RWPE2 (cell line): ENCODE measurements around the gene OR2T12.

Experiments
- ATAC-seq: fragments of 200-7000 bp; cut with Tn5 transposase; 3 replicates; pipeline ENCODE4 v1.9.1; 2021; ENCODE audit warnings: low read depth
- DNase-seq: peaks from one replicate; pipeline ENCODE4 v3.0.0-alpha.2; 2020; ENCODE audit warnings: low spot score
- H3K27ac ChIP-seq: fragments of 450-650 bp; 2 replicates; pipeline ENCODE4 v1.5.1; 2017; ENCODE audit warnings: mild to moderate bottlenecking; ENCODE audit not compliant: poor library complexity, severe bottlenecking
- H3K27me3 ChIP-seq: fragments of 250-450 bp; sonication (Bioruptor Pico); 2 replicates; pipeline ENCODE4 v1.5.1; 2021; ENCODE audit warnings: mild to moderate bottlenecking, moderate library complexity; ENCODE audit not compliant: insufficient read depth, poor library complexity, severe bottlenecking
- H3K36me3 ChIP-seq: fragments of 250-450 bp; sonication (Bioruptor Pico); 2 replicates; pipeline ENCODE4 v1.5.1; 2020; ENCODE audit warnings: low read depth, mild to moderate bottlenecking, moderate library complexity
- H3K4me1 ChIP-seq: fragments of 250-450 bp; sonication (Bioruptor Pico); 2 replicates; pipeline ENCODE4 v1.5.1; 2021; ENCODE audit warnings: mild to moderate bottlenecking, moderate library complexity; ENCODE audit not compliant: insufficient read depth, poor library complexity, severe bottlenecking
- H3K4me3 ChIP-seq: fragments of 250-450 bp; sonication (Bioruptor Pico); 2 replicates; pipeline ENCODE4 v1.5.1; 2021; ENCODE audit warnings: mild to moderate bottlenecking, moderate library complexity; ENCODE audit not compliant: severe bottlenecking
- H3K9me3 ChIP-seq: fragments of 250-450 bp; sonication (Bioruptor Pico); 2 replicates; pipeline ENCODE4 v1.5.1; 2021; ENCODE audit warnings: mild to moderate bottlenecking, moderate library complexity; ENCODE audit not compliant: severe bottlenecking
- TF ChIP-seq, protein P1 (sequence below): fragments of 450-650 bp; IDR thresholded peaks from one replicate; pipeline ENCODE4 v1.5.1; 2017; ENCODE audit warnings: mild to moderate bottlenecking, moderate library complexity; ENCODE audit not compliant: poor library complexity, severe bottlenecking

The OR2T12 gene

DNA sequence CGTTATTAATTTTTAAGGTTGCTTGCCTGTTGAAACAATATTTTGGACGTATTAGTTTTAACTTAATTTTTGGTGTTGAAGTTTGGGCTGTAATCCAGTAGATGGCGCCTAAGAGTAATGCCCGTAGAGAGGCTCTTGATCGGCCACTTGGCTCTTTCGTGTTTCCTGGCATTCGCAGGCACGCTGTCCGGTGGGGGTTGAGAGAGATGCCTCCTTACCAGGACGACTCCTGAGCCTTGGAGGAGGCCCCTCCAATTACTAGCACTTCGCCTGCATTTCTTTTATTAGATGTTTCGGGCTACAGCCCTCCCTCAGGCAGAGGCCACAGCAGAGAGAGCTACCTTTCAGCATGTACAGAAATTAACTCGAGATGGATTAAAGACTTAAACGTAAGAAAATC, 60.0 kb downstream of the OR2T12 start:
- TF ChIP-seq, protein P1, sequence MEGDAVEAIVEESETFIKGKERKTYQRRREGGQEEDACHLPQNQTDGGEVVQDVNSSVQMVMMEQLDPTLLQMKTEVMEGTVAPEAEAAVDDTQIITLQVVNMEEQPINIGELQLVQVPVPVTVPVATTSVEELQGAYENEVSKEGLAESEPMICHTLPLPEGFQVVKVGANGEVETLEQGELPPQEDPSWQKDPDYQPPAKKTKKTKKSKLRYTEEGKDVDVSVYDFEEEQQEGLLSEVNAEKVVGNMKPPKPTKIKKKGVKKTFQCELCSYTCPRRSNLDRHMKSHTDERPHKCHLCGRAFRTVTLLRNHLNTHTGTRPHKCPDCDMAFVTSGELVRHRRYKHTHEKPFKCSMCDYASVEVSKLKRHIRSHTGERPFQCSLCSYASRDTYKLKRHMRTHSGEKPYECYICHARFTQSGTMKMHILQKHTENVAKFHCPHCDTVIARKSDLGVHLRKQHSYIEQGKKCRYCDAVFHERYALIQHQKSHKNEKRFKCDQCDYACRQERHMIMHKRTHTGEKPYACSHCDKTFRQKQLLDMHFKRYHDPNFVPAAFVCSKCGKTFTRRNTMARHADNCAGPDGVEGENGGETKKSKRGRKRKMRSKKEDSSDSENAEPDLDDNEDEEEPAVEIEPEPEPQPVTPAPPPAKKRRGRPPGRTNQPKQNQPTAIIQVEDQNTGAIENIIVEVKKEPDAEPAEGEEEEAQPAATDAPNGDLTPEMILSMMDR: peak; percentile 61
- ATAC-seq: no peak
- H3K9me3 ChIP-seq: no peaks in the 10 kb centered on the region
- no peaks in the 10 kb centered on the region for H3K4me1 ChIP-seq
- no peak for DNase-seq
- no peak overlapping the region for H3K27ac ChIP-seq
- H3K4me3 ChIP-seq: no peak overlapping the region
- no peaks in the 10 kb centered on the region for H3K27me3 ChIP-seq
- H3K36me3 ChIP-seq: no peaks in the 10 kb centered on the region
